Measurements from ENCODE around the gene KCNG4. TPM values are rescaled to one million over a fixed set of nuclear protein-coding genes. Genes with fewer than 3 reads are reported as not detected.

KCNG4 gene
- total and polyA plus RNA-seq, 2 of the 8 experiments (the other 6 are each of a cell fraction or from before 2014, with no cell fraction given) = not detected

DNA sequence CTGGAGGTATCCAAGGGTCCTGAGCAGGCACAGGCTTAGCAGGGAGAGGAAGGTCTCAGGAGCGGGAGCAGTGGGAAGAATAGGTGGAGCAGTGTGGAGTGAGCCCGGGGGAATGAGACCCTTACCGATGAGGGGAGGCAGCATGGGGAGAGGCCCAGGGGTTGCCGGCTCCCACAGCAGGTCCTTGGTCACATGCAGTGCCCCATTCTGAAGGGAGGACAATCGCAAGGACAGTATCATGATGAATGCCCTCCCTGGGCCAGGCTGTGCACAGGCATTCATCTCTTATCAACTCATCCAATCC is 56.3 kb downstream of the KCNG4 start (continued):
- TF ChIP-seq, protein P1, sequence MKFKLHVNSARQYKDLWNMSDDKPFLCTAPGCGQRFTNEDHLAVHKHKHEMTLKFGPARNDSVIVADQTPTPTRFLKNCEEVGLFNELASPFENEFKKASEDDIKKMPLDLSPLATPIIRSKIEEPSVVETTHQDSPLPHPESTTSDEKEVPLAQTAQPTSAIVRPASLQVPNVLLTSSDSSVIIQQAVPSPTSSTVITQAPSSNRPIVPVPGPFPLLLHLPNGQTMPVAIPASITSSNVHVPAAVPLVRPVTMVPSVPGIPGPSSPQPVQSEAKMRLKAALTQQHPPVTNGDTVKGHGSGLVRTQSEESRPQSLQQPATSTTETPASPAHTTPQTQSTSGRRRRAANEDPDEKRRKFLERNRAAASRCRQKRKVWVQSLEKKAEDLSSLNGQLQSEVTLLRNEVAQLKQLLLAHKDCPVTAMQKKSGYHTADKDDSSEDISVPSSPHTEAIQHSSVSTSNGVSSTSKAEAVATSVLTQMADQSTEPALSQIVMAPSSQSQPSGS (IDR thresholded peaks at IDR 0.05; ENCODE audit: low read length) = no peak
- TF ChIP-seq PHF8 (conservative IDR thresholded peaks at IDR 0.05; ENCODE audit: low read depth, low read length) (no peak), TAF7 (optimal IDR thresholded peaks at IDR 0.05; ENCODE audit: borderline replicate concordance, low read depth, low read length) (no peak), SIRT6 (IDR thresholded peaks at IDR 0.05; ENCODE audit: low read length) (no peak)
- TF ChIP-seq, protein P2, sequence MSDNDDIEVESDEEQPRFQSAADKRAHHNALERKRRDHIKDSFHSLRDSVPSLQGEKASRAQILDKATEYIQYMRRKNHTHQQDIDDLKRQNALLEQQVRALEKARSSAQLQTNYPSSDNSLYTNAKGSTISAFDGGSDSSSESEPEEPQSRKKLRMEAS (IDR thresholded peaks at IDR 0.05) = no peak

All from H1 (cell line).